Measurements from ENCODE around the gene GRIP2.

Gene GRIP2

DNA sequence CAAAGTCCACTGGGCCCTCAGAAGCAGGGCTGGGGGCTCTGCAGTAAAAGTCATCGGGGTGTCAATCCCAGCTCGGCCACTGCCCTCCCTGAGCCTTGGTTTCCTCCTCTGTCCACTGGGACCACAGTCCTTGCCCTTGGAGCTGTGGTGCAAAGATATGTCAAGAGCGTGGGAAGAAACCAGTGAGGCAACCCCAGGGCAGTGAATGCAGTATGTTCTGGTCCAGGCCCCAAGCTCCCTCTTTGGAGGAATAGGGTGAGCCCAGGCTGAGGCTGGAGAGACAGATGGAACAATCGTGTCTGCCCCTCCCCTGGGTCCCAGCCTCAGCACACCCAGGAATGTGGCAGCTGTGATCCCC, 779 bp downstream of the GRIP2 start:
- DNase-seq (ENCODE audit: low read depth, low spot score), result no peak

DNA sequence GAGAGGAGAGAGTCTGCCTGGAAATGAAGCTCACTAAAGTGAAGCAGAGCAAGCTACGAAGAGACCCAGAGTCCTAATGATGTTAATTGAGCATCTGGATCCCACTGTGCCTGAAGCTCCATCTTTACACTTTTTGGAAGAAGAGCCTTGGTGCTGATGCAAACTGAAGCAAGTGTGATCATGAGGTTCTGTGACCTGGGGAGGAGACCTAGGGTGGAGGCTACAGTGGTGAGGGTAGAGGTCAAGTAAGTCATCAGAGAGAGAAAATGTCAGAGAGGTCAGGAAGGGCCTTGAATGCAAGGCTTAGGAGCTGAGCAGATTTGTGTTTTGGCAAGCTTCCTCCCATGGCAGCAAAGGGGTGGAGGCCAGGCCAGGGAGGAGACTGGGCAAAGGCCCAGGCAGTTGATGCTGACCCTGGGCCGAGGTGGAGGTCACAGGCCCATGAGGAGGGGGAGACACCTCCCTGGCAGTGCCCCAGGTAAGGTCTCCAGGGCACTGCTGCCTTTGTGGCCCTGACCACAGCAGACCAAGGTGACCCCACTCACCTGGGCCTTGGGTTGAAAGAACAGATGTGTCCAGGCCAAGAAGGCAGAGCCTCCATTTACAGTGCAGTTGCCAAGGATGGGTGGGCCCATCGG, 1.6 kb downstream of the GRIP2 start:
- no peak for DNase-seq (ENCODE audit: low read depth, low spot score)

DNA sequence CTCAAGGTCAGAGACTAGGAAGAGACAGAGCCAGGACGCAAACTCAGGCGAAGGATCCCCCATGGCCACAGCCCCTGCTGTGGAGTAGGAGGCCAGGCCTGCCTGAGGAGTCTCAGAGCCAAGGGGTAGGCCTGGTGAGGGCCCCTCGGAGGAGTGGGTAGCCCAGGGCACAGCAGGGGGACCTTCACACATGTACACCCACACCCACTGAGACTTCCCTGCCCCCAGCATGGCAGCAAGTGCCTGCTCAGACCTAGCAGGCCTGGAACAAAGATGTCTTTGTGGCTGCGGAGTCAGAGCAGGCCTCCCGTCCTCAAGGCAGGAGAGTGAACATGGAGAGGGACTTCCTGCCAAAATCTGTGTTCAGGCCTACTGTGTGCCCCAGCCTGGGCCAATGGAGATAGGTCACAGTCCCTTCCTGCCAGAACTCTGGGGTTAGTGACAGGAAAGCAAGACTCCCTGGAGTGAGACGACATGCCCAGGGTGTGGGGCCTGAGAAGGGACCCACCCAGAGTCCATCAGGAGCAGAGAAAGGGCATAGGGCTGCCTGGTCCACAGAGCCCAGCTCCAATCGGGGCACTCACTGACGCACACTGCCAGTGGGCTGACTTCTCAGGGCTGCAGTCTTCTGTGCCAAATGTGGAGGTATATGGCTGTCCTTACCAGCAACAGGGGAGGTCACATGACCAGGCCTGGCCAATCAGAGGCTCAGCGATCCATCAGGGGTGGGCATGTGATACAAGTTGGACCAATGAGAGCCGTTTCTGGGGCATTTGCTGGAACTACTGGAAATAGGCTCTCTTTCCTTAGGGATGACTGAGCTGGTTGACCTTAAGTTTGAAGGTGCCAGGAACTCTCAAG, 2.3 kb downstream of the GRIP2 start:
- DNase-seq (ENCODE audit: low read depth, low spot score), result no peak

- DNase-seq (ENCODE audit: low read depth, low spot score), result no peak
These were observed 3.1 kb downstream of the GRIP2 start for GRCh38 chr3:14536837-14537589.

DNA sequence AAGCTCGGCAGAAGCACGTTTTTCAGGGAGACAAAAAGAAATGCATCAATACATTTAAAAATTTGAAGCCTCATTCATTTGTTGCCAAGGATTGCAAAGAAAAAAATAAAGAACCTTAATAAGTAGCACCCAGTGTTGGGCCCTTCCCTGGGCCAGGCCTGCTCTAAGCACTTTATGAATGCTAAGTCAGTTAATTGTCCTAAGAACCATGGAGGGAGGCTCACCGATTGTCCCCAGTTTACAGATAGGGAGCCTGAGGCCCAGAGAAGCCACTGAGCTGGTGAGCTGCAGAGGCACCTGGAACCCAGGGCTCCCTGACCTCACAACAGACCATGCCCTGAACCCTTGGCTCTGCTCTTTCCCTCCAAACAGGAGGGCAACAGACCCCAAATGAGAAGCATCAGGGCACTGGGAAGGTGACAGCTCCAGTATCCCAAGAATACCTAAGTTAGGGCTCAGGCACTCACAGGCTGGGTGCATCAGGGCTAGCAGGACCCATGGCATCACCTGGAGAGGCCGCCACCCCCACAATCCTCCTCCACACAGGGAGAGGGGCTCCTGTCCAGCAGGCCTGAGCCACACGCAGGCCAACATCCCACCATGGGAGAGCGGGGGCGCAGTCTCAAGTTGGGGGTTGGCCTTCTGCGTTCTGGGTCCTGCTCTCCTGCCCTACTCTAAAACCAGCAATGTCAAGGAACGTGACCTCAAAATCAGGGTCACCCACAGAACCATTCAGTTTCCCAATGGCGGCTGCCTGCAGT, 3.9 kb downstream of the GRIP2 start:
- DNase-seq (ENCODE audit: low read depth, low spot score), result no peak

GRCh38 chr3:14535616-14536015, 4.5 kb downstream of the GRIP2 start:
- DNase-seq (ENCODE audit: low read depth, low spot score), result no peak

GRCh38 chr3:14534516-14535191, 5.5 kb downstream of the GRIP2 start:
- no peak for DNase-seq (ENCODE audit: low read depth, low spot score)

- no peak for DNase-seq (ENCODE audit: low read depth, low spot score)
These were observed 6.6 kb downstream of the GRIP2 start for GRCh38 chr3:14533457-14533958.

GRCh38 chr3:14532691-14533456, 7.3 kb downstream of the GRIP2 start:
- no peak for DNase-seq (ENCODE audit: low read depth, low spot score)

- DNase-seq (ENCODE audit: low read depth, low spot score), result no peak
These were observed 8.2 kb downstream of the GRIP2 start for GRCh38 chr3:14531856-14532395.

DNA sequence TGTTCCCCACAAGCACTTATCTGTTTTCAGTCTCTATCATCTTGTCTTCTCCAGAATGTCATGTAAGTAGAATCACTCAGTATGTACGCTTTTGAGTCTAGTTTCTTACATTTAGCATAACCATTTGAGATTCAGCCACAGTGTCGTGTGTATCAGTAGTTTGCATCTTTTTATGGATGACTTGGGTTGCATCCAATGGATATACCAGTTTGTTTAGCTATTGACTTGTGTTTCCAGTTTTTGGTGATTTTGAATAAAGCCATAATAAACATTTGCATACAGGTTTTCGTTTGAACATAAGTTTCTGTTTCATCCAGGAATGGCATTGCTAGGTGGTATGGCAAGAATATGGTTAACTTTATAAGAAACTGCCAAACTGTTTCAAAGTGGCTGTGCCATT, 12.1 kb downstream of the GRIP2 start:
- no peak for DNase-seq (ENCODE audit: low read depth, low spot score)

- DNase-seq (ENCODE audit: low read depth, low spot score), result no peak
These were observed 14.2 kb downstream of the GRIP2 start for GRCh38 chr3:14525685-14526631.

DNA sequence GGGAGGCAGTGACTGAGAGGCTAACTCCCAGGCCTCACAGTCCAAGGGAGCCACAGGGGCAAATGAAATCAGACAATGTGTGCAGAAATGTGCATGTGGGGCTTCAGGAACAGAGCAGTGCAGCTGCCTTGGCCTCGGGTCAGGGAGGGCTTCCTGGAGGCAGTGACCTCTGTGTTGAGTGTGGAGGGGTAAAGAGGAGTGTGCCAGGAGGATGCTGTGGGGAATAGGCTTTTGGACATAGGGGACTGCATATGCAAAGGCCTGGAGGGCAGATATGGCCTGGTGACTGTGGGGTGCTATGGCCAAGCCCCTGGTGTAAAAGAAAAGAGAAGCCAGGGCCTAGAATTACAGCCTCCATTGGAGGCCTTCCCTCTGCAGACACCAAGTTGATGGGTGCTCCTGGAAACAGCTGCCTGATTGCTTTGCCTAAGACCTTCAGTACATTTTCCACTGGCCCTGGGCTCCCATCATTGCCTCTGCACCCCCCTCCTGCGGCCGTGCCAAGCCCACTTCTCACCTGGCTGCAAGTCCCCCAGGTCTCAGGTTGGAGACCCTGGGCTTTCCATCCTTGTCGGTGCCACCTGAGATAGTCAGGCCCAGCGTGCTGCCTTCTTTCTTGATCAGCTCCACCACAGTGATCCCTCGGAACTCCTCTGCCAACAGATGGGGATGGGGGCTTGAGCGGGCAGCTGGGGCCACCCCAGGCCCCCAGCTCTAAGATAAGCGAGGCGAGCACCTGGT, 15.1 kb downstream of the GRIP2 start:
- DNase-seq (ENCODE audit: low read depth, low spot score), result no peak

DNA sequence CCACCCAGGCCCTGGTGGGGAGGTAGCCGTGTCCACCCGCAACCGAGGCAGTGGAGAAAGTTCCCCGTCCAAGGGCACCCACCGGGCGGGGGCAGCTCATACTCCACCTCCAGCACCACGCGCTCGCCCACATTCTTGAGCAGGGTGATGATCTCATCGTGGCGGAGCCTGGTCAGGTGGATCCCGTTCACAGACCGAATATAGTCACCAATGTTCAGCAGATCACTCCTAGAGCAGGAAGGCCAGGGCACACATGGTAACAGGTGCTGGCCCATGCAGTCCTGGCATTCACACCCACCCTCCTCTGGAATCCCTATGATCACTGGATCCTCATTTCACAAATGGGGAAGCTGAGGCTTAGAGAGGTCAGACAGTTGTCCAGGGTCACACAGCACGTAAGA, 15.8 kb downstream of the GRIP2 start:
- DNase-seq (ENCODE audit: low read depth, low spot score), result no peak

GRCh38 chr3:14523792-14524191, 16.4 kb downstream of the GRIP2 start:
- no peak for DNase-seq (ENCODE audit: low read depth, low spot score)

- no peak for DNase-seq (ENCODE audit: low read depth, low spot score)
These were observed 17.4 kb downstream of the GRIP2 start for GRCh38 chr3:14522768-14523167.

DNA sequence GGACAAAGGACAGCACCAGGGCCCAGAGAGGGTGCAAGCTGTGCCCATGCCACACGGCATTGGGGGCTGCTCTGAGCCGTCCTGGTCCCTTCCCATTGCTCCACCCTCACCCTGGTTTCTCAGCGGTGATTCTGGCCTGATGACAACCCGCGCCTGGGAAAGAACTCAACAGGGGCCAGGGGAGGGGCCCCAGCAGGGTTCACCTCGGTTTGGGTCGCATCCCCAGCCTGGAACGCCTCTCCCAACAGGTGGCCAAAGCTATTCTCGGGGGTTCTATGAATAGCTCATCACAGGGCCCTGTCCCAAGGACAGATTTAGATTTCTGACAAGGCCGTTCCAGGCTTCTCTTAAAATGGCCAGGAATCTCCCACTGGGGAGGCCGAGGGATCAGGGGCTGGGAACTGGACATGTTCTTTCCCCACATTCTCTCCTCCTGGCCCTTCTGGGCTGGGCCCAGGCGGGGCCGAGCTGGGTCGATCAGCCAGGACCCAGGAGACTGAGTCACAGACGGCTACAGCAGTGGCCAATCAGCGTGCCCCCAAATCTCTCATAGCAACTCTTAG, 17.9 kb downstream of the GRIP2 start:
- DNase-seq (ENCODE audit: low read depth, low spot score), result no peak

DNA sequence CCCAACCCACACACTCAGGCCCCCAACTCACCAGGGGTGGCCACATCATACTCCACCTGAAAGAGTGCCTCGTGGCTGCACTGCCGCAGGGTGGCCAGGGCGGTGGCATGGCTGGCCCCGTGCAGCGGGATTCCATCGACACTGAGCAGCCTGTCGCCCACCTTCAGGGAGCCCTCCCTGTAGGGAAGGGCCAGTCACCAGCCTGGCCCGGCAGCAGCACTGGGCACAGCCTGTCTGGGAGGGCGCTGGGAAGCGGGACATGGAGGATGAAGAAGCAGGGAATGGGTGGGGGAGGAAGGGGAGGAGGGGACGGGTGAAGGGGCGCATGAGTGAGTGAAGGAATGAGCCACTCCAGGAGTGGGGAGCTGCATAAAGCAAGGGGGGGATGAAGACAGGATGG, 18.5 kb downstream of the GRIP2 start:
- no peak for DNase-seq (ENCODE audit: low read depth, low spot score)

All from smooth muscle cell of the brain vasculature (primary cell).